Fibroblast of lung (primary cell): ENCODE data around the gene DYSF. TPM values are rescaled to one million over a fixed set of nuclear protein-coding genes. Genes with fewer than 3 reads are reported as not detected.

Experiments used
- DNase-seq, 2 donors: peaks; one replicate each; pipeline versions ENCODE4 v3.0.0 to v3.0.0-alpha.2; 2010; ENCODE audit warnings: low read depth in 2 of 2
- H2AFZ ChIP-seq: 2 replicates; pipeline ENCODE4 v1.5.1; 2012; ENCODE audit warnings: low read length, control low read depth, inconsistent platforms
- H3K27ac ChIP-seq: 2 replicates; pipeline ENCODE4 v1.5.1; 2011; ENCODE audit warnings: low read length, control low read depth; ENCODE audit not compliant: insufficient read depth
- H3K27me3 ChIP-seq: 2 replicates; pipeline ENCODE4 v1.5.1; 2011; ENCODE audit warnings: mild to moderate bottlenecking, low read length; ENCODE audit not compliant: control insufficient read depth, insufficient read depth
- H3K36me3 ChIP-seq: 2 replicates; pipeline ENCODE4 v1.5.1; 2011; ENCODE audit warnings: low read length; ENCODE audit not compliant: control insufficient read depth, insufficient read depth
- H3K4me1 ChIP-seq: 2 replicates; pipeline ENCODE4 v1.5.1; 2011; ENCODE audit warnings: low read length; ENCODE audit not compliant: control insufficient read depth, insufficient read depth; ENCODE audit errors: extremely low read depth
- H3K4me2 ChIP-seq: 2 replicates; pipeline ENCODE4 v1.5.1; 2011; ENCODE audit warnings: low read length, control low read depth; ENCODE audit not compliant: insufficient read depth; ENCODE audit errors: extremely low read depth
- H3K4me3 ChIP-seq, 4 experiments: fragments of 200-600 bp in 1 of 4; sonication (generic) in 1 of 4; replicated peaks in 1 of 4; 2 replicates each; pipeline ENCODE4 v1.5.1; 2011 to 2016; ENCODE audit warnings: low read length in 4 of 4, low read depth in 3 of 4, mild to moderate bottlenecking in 3 of 4, control low read depth in 2 of 4, inconsistent platforms in 1 of 4, mixed read lengths in 1 of 4; ENCODE audit not compliant: insufficient read depth in 1 of 4; ENCODE audit errors: control extremely low read depth in 1 of 4
- H3K79me2 ChIP-seq: 2 replicates; pipeline ENCODE4 v1.5.1; 2012; ENCODE audit warnings: mild to moderate bottlenecking, low read length, inconsistent platforms; ENCODE audit not compliant: control insufficient read depth, insufficient read depth
- H3K9ac ChIP-seq: 2 replicates; pipeline ENCODE4 v1.5.1; 2011; ENCODE audit warnings: mild to moderate bottlenecking, low read length, control low read depth; ENCODE audit not compliant: insufficient read depth
- H3K9me3 ChIP-seq: 2 replicates; pipeline ENCODE4 v1.5.1; 2012; ENCODE audit warnings: low read depth, low read length; ENCODE audit not compliant: control insufficient read depth, insufficient read depth
- H4K20me1 ChIP-seq: 2 replicates; pipeline ENCODE4 v1.5.1; 2011; ENCODE audit warnings: low read length; ENCODE audit not compliant: control insufficient read depth, insufficient read depth; ENCODE audit errors: extremely low read depth
- CTCF ChIP-seq, 2 donors: IDR thresholded peaks in 1 of 2; conservative IDR thresholded peaks in 1 of 2; 1 replicate in 1 of 2; 2 replicates in 1 of 2; pipeline ENCODE4 v1.5.1; 2011 to 2012; ENCODE audit warnings: low read length in 2 of 2, control low read depth in 1 of 2, inconsistent platforms in 1 of 2, low read depth in 1 of 2, mild to moderate bottlenecking in 1 of 2
- EZH2 ChIP-seq: IDR thresholded peaks from 2 replicates; pipeline ENCODE4 v1.5.1; 2012; ENCODE audit warnings: low read length, control low read depth, mild to moderate bottlenecking; ENCODE audit errors: missing control alignments
- polyA plus RNA-seq, 2 donors: library from polyadenylated mRNA; depleted of rRNA in 1 of 2; stranded (reverse) in 1 of 2; unstranded in 1 of 2; fragments of >200 nt; gene quantifications; 2 replicates each; pipeline ENCODE4 v1.2.1, GENCODE V29; 2011 to 2012; ENCODE audit warnings: missing spikeins in 1 of 2
- total RNA-seq: library from RNA; depleted of rRNA; stranded (reverse); fragments of >200 nt; gene quantifications from 2 replicates; pipeline ENCODE4 v1.2.1, GENCODE V29; 2014

The DYSF gene
- total and polyA plus RNA-seq, 2 donors (not counting 1 experiment from before 2014, with no cell fraction given), result under 0.01 to 0.67 TPM

DNA sequence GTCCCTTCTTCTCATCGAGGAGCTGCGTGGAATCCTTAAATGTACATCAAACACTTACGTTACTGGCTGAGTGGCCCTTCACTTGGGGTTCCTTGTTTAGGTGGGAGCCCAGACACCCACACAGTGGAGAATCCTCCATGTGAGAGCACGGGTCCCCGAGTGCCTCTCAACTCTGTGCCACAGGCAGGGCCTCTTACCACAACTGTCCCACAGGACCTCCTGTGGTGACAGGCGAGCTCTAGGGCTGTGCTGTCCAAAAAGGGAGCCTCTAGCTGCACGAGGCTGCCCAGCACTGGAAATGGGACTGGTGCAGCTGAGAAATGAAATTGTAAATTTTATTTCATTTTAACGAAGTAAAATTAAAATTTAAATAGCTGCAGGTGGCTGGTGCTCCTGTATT, 145.7 kb downstream of the DYSF start:
- TF ChIP-seq EZH2 (no peak), CTCF (conservative IDR thresholded peaks at IDR 0.05 in 1 of 2, IDR thresholded peaks at IDR 0.05 in 1 of 2; ENCODE audit: low read depth in 1 of 2, low read length in 2 of 2) (no peak)
- no peak for DNase-seq
- Histone ChIP-seq H3K79me2 (no peaks in the 10 kb centered on the region), H3K9ac (no peak overlapping the region), H3K27ac (no peak overlapping the region), H2AFZ (no peak overlapping the region), H3K4me3 (no peak overlapping the region), H3K4me1 (no peaks in the 10 kb centered on the region), H4K20me1 (no peaks in the 10 kb centered on the region), H3K27me3 (peaks cover 3% of the 10 kb centered on the region), H3K9me3 (no peaks in the 10 kb centered on the region), H3K4me2 (no peak overlapping the region), H3K36me3 (no peaks in the 10 kb centered on the region)

GRCh38 chr2:71599646-71600236, 146.4 kb downstream of the DYSF start:
- Histone ChIP-seq H2AFZ (no peak overlapping the region), H3K4me3 (no peak overlapping the region), H3K36me3 (no peaks in the 10 kb centered on the region), H3K27ac (no peak overlapping the region), H3K9ac (no peak overlapping the region), H3K4me1 (no peaks in the 10 kb centered on the region), H3K27me3 (peaks cover 3% of the 10 kb centered on the region), H3K79me2 (no peaks in the 10 kb centered on the region), H3K4me2 (no peak overlapping the region), H4K20me1 (no peaks in the 10 kb centered on the region), H3K9me3 (no peaks in the 10 kb centered on the region)
- TF ChIP-seq CTCF (conservative IDR thresholded peaks at IDR 0.05 in 1 of 2, IDR thresholded peaks at IDR 0.05 in 1 of 2; ENCODE audit: low read depth in 1 of 2, low read length in 2 of 2) (no peak), EZH2 (no peak)
- no peak for DNase-seq

GRCh38 chr2:71600555-71600954, 147.2 kb downstream of the DYSF start:
- TF ChIP-seq EZH2 (no peak), CTCF (conservative IDR thresholded peaks at IDR 0.05 in 1 of 2, IDR thresholded peaks at IDR 0.05 in 1 of 2; ENCODE audit: low read depth in 1 of 2, low read length in 2 of 2) (no peak)
- Histone ChIP-seq H3K27ac (no peak overlapping the region), H3K9ac (no peak overlapping the region), H2AFZ (no peak overlapping the region), H4K20me1 (no peaks in the 10 kb centered on the region), H3K4me1 (no peaks in the 10 kb centered on the region), H3K9me3 (no peaks in the 10 kb centered on the region), H3K79me2 (no peaks in the 10 kb centered on the region), H3K36me3 (no peaks in the 10 kb centered on the region), H3K4me3 (no peak overlapping the region), H3K4me2 (no peak overlapping the region), H3K27me3 (peaks cover 5% of the 10 kb centered on the region)
- DNase-seq, result no peak
